B cell (primary cell): ENCODE measurements around the gene SNTG2. TPM values are rescaled to one million over a fixed set of nuclear protein-coding genes. Genes with fewer than 3 reads are reported as not detected.

Source experiments
- ATAC-seq: fragments of 200-7000 bp; cut with Tn5 transposase; one replicate; pipeline ENCODE4 v1.10.0; 2021; ENCODE audit warnings: low read depth, mild to moderate bottlenecking, moderate number of reproducible peaks, moderate library complexity
- CTCF ChIA-PET: fragments of 350-600 bp; sonication (Branson Sonifier 250); formaldehyde crosslinking; loops from one replicate; lab custom pipeline; 2021; ENCODE audit warnings: antibody characterized with exemption, inconsistent platforms; lab: Charles Lee
- POLR2A ChIA-PET: fragments of 350-600 bp; sonication (Branson Sonifier 250); formaldehyde crosslinking; loops from one replicate; lab custom pipeline; 2021; ENCODE audit warnings: antibody characterized with exemption; lab: Charles Lee
- DNase-seq: peaks from one replicate; pipeline ENCODE4 v3.0.0; 2013
- H2AFZ ChIP-seq: 2 replicates; pipeline ENCODE4 v1.6.1; 2012; ENCODE audit warnings: mild to moderate bottlenecking, low read depth, low read length; ENCODE audit not compliant: insufficient read depth, poor library complexity, severe bottlenecking
- H3K27ac ChIP-seq, 2 donors: 1 replicate in 1 of 2; 2 replicates in 1 of 2; pipeline ENCODE4 v1.5.1; 2012 to 2013; ENCODE audit warnings: low read length in 2 of 2, mild to moderate bottlenecking in 2 of 2, moderate library complexity in 1 of 2
- H3K27me3 ChIP-seq, 4 experiments: fragments of 200-600 bp in 1 of 4; sonication (generic) in 1 of 4; replicated peaks in 1 of 4; 1 replicate in 2 of 4; 2 replicates in 2 of 4; pipeline versions ENCODE4 v1.6.1 to v1.7.0; 2013 to 2016; ENCODE audit warnings: low read length in 3 of 4, mild to moderate bottlenecking in 2 of 4, mixed read lengths in 1 of 4, moderate library complexity in 1 of 4; ENCODE audit not compliant: insufficient read depth in 4 of 4, control insufficient read depth in 3 of 4; ENCODE audit errors: control extremely low read depth in 1 of 4
- H3K36me3 ChIP-seq, 2 experiments: replicated peaks in 1 of 2; 1 replicate in 1 of 2; 2 replicates in 1 of 2; pipeline versions ENCODE4 v1.6.1 to v1.7.1; 2013; ENCODE audit warnings: low read length in 1 of 2; ENCODE audit not compliant: insufficient read depth in 2 of 2, control insufficient read depth in 1 of 2; ENCODE audit errors: control extremely low read depth in 1 of 2, extremely low read depth in 1 of 2
- H3K4me1 ChIP-seq, 2 donors: fragments of 200-600 bp in 1 of 2; sonication (generic) in 1 of 2; 1 replicate in 1 of 2; 2 replicates in 1 of 2; pipeline versions ENCODE4 v1.5.1 to v1.6.1; 2013 to 2017; ENCODE audit warnings: low read length in 2 of 2; ENCODE audit not compliant: control insufficient read depth in 2 of 2, insufficient read depth in 2 of 2
- H3K4me2 ChIP-seq: replicated peaks from 2 replicates; pipeline ENCODE3; 2012; ENCODE audit warnings: mild to moderate bottlenecking, low read depth, low read length; ENCODE audit not compliant: poor library complexity, severe bottlenecking
- H3K4me3 ChIP-seq, 5 experiments: fragments of 200-600 bp in 1 of 5; sonication (generic) in 1 of 5; 1 replicate in 3 of 5; 2 replicates in 2 of 5; pipeline versions ENCODE4 v1.5.1 to v1.7.0; 2011 to 2016; ENCODE audit warnings: low read length in 4 of 5, mild to moderate bottlenecking in 4 of 5, low read depth in 2 of 5, control low read depth in 1 of 5, moderate library complexity in 1 of 5; ENCODE audit not compliant: insufficient read depth in 1 of 5; ENCODE audit errors: control extremely low read depth in 1 of 5, extremely low read depth in 1 of 5
- H3K79me2 ChIP-seq: fragments of 200-600 bp; sonication (generic); one replicate; pipeline ENCODE4 v1.6.0; 2016; ENCODE audit warnings: low read length; ENCODE audit not compliant: control insufficient read depth, insufficient read depth
- H3K9ac ChIP-seq: fragments of 200-600 bp; sonication (generic); 2 replicates; pipeline ENCODE4 v1.6.1; 2017; ENCODE audit warnings: mild to moderate bottlenecking, low read length, moderate library complexity
- H3K9me3 ChIP-seq, 3 donors: one replicate each; pipeline versions ENCODE4 v1.6.1 to v1.7.1; 2013; ENCODE audit warnings: low read length in 2 of 3; ENCODE audit not compliant: control insufficient read depth in 2 of 3, insufficient read depth in 1 of 3; ENCODE audit errors: control extremely low read depth in 1 of 3
- H4K20me1 ChIP-seq: 2 replicates; pipeline ENCODE4 v1.6.0; 2012; ENCODE audit warnings: mild to moderate bottlenecking, low read length; ENCODE audit not compliant: insufficient read depth, control insufficient read depth, poor library complexity, severe bottlenecking
- H3K27ac Mint-ChIP-seq: one replicate; pipeline ENCODE4 v1.8.0; 2021; ENCODE audit warnings: mixed read lengths
- H3K27me3 Mint-ChIP-seq: one replicate; pipeline ENCODE4 v1.8.0; 2021; ENCODE audit warnings: mixed read lengths
- H3K4me1 Mint-ChIP-seq: one replicate; pipeline ENCODE4 v1.8.0; 2021; ENCODE audit warnings: mixed read lengths
- H3K4me3 Mint-ChIP-seq: one replicate; pipeline ENCODE4 v1.8.0; 2021; ENCODE audit warnings: mixed read lengths
- H3K9me3 Mint-ChIP-seq: one replicate; pipeline ENCODE4 v1.8.0; 2022; ENCODE audit warnings: mixed read lengths; ENCODE audit not compliant: insufficient read depth
- EZH2 ChIP-seq: IDR thresholded peaks from 2 replicates; pipeline ENCODE4 v1.6.1; 2012; ENCODE audit warnings: borderline replicate concordance, low read depth, mild to moderate bottlenecking, moderate library complexity, low read length; ENCODE audit not compliant: insufficient read depth, poor library complexity, severe bottlenecking
- WGBS: methylation state at CpG from one replicate; pipeline ENCODE4 v1.1.5; 2013; ENCODE audit warnings: missing lambda C conversion rate; ENCODE audit not compliant: insufficient coverage; 5-methylcytosine and 5-hydroxymethylcytosine counted together
- intact Hi-C: fragments of 100-400 bp; cut with micrococcal nuclease; formaldehyde crosslinking; loops from one replicate; pipeline ENCODE4 v1.10.0; 2022
- polyA plus RNA-seq: library from polyadenylated mRNA; depleted of rRNA; stranded (reverse); fragments of >200 nt; gene quantifications from 2 replicates; pipeline ENCODE4 v1.2.3, GENCODE V29; 2012
- total RNA-seq, 2 donors: library from RNA; stranded (reverse); fragments of 120-200 nt in 1 of 2; gene quantifications; 1 replicate in 1 of 2; 2 replicates in 1 of 2; pipeline versions ENCODE4 v1.2.3 to v1.2.4, GENCODE V29; 2013 to 2022
- TF ChIP-seq, protein P1 (sequence below): fragments of 200-600 bp; IDR thresholded peaks from one replicate; pipeline ENCODE4 v1.8.0; 2022; ENCODE audit warnings: antibody characterized with exemption, mild to moderate bottlenecking

The SNTG2 gene
- total and polyA plus RNA-seq, 2 donors (not counting 1 experiment from before 2014, with no cell fraction given), result 2.1 to 2.4 TPM

DNA sequence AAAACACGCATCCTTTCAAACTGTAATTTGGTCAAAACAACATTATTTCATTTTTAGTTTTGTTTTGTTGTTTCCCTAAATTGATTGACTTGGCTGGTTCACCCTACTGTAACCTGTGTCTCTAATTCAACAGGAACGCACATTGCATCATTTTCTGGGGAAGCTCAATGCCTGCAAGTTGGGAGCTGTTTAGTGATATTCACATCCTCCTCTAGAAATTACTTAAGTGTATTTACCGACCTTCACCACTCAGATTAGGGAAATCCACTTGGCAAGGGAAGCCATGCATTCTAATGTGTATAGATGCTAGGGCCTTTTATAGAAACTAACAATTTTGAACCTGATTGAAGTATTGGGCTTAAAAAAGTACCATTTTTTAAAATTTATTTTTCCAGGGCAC is 455.3 kb downstream of the SNTG2 start:
- peaks cover 0 to 17% (median 0%) of the 10 kb centered on the region in 3 donors for H3K9me3 ChIP-seq
- H3K36me3 ChIP-seq, result no peaks in the 10 kb centered on the region
- no peaks in the 10 kb centered on the region for H4K20me1 ChIP-seq
- TF ChIP-seq, protein P1, sequence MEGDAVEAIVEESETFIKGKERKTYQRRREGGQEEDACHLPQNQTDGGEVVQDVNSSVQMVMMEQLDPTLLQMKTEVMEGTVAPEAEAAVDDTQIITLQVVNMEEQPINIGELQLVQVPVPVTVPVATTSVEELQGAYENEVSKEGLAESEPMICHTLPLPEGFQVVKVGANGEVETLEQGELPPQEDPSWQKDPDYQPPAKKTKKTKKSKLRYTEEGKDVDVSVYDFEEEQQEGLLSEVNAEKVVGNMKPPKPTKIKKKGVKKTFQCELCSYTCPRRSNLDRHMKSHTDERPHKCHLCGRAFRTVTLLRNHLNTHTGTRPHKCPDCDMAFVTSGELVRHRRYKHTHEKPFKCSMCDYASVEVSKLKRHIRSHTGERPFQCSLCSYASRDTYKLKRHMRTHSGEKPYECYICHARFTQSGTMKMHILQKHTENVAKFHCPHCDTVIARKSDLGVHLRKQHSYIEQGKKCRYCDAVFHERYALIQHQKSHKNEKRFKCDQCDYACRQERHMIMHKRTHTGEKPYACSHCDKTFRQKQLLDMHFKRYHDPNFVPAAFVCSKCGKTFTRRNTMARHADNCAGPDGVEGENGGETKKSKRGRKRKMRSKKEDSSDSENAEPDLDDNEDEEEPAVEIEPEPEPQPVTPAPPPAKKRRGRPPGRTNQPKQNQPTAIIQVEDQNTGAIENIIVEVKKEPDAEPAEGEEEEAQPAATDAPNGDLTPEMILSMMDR, result no peak
- TF ChIP-seq EZH2, result no peak
- H3K4me3 ChIP-seq, result no peak overlapping the region
- H3K27ac Mint-ChIP-seq, result no peak overlapping the region
- no peak overlapping the region for H3K4me2 ChIP-seq
- ChIA-PET CTCF (no interaction called here), POLR2A (no interaction called here)
- no CpG with 5 or more reads among the region's 3 CpGs for WGBS
- H3K27me3 ChIP-seq, result no peaks in the 10 kb centered on the region
- intact Hi-C loops, result no loop called here
- no peak for DNase-seq
- H2AFZ ChIP-seq, result no peak overlapping the region
- H3K9ac ChIP-seq, result no peak overlapping the region
- peaks cover 13% of the 10 kb centered on the region in 2 donors for H3K4me1 ChIP-seq
- H3K27ac ChIP-seq, result no peak overlapping the region
- H3K4me1 Mint-ChIP-seq, result peaks cover 9% of the 10 kb centered on the region
- peaks cover 12% of the 10 kb centered on the region for H3K27me3 Mint-ChIP-seq
- ATAC-seq, result no peak
- no peaks in the 10 kb centered on the region for H3K79me2 ChIP-seq
- H3K4me3 Mint-ChIP-seq, result no peak overlapping the region
- H3K9me3 Mint-ChIP-seq, result no peaks in the 10 kb centered on the region

DNA sequence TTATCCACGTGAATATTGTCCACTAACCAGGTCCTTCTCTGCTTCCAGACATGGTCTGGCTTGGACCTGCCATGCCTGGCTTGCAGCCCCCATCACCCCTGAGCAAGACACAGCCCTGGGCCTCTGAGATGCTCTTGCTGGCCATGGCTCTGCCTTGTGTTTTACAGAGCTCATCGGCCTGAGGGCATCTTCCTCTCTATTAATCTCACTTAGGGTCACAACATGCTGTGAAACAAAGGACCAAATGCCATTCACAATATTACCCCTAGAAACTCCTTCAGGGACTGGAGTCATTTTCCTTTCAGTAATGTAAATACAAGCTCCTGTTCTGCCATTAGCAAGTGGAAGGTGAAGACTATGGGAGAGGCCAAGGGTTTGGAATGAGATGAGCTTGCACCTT is 455.8 kb downstream of the SNTG2 start:
- Histone ChIP-seq H3K4me3 (no peak overlapping the region), H4K20me1 (no peaks in the 10 kb centered on the region), H3K27me3 (no peaks in the 10 kb centered on the region), H3K4me2 (no peak overlapping the region), H3K27ac (no peak overlapping the region), H3K9me3 (peaks cover 0 to 17% (median 0%) of the 10 kb centered on the region in 3 donors), H2AFZ (no peak overlapping the region), H3K79me2 (no peaks in the 10 kb centered on the region), H3K9ac (no peak overlapping the region), H3K36me3 (no peaks in the 10 kb centered on the region), H3K4me1 (peaks cover 8 to 9% of the 10 kb centered on the region in 2 donors)
- H3K4me3 Mint-ChIP-seq, result no peak overlapping the region
- ChIA-PET CTCF (no interaction called here), POLR2A (no interaction called here)
- ATAC-seq, result no peak
- DNase-seq, result no peak
- H3K27ac Mint-ChIP-seq, result no peak overlapping the region
- peaks cover 12% of the 10 kb centered on the region for H3K27me3 Mint-ChIP-seq
- TF ChIP-seq EZH2, result no peak
- TF ChIP-seq, protein P1, result no peak
- intact Hi-C loops, result no loop called here
- H3K4me1 Mint-ChIP-seq, result peaks cover 4% of the 10 kb centered on the region
- no peaks in the 10 kb centered on the region for H3K9me3 Mint-ChIP-seq
- 92% methylated on average over 2 of the region's 2 CpGs for WGBS
